UCSD-AML1 (cell line): ENCODE measurements around the gene AIF1L.

Experiments used
- DNase-seq: peaks from one replicate; lab custom pipeline; 2025; ENCODE audit not compliant: unreplicated experiment; lab: John Stamatoyannopoulos, UW

AIF1L gene

DNA sequence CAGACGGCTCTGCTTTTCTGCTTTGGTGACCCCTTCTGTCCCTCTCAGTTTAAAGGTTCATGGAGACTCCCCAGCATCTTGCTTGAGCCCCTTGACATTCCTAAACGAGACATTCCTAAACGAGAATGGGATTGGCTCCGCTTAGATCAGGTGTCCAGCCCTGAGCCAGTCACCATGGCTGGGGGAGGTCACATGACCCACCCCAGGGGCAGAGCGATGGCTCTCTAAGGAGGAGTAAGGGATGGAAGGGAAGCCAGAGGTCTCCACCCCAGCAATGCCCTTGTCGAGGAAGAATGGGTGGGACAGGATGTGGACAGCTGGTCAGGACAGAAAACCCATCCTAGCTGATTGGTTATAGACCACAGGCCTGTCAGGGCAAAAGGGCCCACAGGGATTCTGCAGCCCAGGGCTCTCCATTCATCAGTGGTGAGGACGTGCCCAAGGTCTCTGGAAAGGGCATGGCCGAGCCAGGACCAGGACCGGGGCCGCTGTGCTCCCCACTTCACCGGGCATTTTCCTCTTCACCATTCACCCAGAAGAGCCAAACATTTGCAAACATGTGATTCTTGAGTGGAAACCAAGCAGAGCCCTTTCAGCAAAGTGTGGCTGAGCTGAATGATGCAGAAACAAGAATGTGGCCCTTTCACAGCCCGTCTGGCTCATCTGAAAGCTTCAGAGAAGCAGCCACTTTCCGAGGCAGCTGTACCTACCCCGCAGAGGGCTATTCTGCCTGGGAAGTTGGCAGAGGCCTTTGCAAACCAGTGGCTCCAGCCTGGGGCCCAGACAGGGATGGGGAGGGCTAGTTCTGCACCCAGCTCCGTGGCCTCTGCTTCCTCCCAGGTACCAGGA is 19.8 kb upstream of the AIF1L start:
- DNase-seq, result no peak

DNA sequence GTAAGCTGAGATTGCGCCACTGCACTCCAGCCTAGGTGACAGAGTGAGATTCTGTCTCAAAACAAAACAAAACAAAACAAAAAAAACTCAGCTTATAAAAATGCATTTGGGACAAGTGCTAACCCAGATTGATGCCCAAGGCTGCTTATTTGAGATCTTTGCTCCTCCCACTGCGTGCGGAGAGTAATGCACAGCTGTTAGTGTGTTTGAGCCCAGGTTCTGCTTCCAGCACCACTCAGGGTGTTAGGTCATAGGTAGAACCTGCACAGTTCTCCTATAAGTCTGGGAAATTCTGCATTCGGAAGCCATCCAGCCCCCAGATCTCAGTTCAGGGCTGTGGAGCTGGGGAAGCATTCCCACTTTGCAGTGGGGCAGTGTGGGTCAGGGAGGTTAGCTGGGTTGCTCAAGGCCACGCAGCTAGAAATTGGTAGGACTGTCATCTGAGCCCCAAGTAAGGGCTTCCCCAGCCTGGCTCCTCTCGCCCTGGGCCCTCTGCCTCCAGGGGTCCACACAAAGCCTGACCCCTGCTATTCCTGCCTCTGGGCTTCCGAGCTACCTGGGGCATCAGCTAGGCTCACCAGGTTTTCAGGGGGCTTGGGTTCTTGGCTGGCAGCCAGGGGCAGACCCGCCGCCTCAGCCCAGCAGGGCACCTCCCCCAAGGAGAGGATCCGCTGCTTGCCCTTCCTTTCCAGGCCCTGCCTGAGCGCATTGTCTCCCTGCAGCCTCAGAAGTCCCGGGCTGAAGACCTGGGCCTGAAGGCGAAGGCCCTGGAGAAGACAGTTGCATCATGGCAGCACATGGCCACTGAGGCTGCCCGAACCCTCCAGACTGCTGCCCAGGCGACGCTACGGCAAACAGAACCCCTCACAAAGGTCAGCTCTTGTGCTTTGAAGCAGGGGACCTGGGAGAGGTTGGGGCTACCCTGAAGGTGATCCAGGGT is 17.6 kb upstream of the AIF1L start:
- DNase-seq, result no peak

DNA sequence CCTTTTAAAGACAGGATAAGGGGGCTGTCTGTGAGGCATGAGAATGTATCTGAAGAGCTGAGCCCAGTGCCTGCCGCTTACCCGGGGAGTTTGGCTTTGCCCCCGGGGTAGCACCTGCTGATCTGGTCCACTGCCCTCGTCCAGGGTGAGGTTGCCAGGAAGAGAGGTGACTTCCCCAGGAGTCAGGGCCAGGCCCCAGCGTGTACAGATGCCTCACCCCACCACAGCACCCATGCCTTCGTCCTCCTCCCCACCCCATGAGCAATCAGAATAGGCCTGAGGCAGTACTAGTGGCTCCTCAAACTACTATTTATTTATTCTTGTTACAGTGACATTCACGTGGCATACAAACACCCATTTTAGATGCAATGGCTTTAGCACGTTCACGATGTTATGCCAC is 15.7 kb upstream of the AIF1L start:
- no peak for DNase-seq

DNA sequence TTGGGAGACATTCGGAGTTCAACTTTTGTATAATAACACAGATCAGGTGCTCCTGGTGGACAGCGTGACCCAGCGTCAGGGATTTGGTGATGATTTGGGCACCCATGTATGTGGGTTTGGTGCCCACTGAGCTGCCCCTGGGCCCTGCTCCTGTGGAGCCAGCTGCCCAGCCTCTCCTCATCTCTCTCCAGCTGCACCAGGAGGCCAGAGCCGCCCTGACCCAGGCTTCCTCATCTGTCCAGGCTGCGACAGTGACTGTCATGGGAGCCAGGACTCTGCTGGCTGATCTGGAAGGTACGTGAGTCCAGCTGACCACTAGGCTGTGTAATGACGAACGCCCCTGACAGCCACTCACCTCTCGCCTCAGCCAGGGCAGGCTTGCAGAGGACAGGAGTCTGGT is 14.5 kb upstream of the AIF1L start:
- no peak for DNase-seq

DNA sequence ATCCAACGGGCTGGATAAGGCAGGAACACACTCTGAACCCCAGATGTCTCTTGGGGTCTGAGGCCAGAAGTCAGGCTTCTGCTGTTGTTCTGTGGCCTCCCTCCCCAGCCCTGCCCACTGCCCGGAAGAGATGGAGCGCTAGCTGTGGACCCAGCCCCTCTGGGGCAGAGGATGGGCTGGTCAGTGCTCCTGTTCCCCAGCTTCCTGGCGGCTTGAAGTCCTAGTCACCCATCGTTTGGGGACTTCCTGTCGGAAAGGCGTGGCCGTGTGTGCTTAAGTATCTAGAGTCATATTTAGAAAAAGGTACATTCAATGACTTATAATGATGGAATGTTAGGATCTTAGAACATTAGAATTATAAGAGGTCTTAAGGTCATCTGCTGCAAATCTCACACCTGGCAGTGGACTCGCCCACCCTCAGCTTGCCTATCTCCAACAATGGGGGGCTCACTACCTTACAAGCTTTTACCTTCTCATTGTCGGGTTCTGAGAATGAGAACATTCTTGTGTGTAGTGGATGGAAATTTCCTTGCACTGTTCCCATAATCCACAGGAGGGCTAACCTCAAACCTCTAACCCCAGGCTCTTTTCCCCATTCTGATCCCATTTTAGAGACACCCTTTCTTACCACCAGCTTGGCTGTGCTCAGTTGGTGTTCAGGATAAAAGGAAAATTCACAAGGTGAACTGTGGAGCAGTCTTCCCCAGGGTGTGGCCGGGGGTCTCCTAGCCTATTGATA is 13.4 kb upstream of the AIF1L start:
- DNase-seq, result no peak

DNA sequence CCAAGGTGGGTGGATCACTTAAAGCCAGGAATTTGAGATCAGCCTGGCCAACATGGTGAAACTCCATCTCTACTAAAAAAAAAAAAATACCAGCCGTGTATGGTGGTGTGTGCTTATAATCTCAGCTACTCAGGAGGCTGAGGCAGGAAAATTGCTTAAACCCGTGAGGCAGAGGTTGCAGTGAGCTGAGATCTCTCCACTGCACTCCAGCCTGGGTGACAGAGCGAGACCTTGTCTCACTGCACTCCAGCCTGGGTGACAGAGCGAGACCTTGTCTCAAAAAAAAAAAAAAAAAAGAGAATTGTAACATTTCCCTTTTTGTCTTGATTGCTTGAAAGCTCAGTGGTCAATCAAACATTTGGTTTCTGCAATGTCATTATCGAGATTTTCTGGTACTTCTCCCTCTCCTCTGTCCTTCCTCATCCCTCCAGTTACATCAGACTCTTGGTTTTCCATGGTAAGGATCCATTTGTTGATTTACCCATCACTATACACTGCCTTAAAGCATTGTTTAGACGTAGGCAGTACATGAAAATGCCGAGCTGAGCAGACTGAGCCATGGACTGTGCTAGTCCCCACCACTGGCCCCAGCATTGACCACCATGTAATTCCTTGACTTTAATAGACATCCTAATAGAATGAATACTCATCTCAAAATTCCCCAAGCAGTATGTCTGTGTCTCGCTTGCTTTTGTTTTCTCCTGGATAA is 11.5 kb upstream of the AIF1L start:
- DNase-seq, result no peak

DNA sequence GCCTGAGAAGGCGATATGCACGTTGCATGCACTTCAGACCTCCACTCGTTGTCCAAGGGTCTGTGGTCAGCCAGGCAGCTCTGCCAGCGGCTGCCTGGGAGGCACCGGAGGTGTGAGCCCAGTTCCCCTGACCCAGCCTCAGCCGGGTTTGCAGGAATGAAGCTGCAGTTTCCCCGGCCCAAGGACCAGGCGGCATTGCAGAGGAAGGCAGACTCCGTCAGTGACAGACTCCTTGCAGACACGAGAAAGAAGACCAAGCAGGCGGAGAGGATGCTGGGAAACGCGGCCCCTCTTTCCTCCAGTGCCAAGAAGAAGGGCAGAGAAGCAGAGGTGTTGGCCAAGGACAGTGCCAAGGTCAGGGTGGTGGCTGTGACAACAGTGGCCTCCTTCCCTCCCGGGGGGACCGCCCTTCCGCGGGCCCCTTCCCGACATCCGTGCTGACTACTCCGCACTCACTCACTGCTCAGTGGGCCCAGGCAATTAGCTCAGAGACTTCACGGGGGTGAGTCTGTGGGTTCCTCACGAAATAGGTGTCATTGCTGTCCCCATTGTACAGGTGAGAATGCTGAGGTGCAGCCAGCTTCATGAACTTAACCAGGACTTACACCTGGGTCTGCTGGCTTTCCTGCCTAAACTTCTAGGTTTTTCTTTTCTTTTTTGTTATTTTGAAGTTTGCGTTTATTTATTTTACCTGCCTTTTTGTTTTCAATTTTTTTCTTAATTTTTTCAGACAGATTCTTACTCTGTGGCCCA is 10.8 kb upstream of the AIF1L start:
- DNase-seq, result no peak

DNA sequence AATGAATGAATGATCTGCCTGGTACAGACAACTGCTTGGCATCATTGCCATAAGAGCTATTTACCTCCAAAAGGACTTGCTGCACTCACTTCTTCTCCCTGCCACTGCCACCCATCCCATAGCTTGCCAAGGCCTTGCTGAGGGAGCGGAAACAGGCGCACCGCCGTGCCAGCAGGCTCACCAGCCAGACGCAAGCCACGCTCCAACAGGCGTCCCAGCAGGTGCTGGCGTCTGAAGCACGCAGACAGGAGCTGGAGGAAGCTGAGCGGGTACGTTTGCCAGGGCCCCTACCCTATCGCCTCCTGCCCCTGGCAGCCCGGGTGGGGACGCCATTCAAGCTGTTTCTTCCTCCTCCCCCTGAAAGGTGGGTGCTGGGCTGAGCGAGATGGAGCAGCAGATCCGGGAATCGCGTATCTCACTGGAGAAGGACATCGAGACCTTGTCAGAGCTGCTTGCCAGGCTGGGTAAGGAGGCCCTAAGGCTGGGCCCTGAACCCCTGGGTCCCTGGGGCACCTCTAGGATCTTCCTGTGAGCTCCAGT is 8.9 kb upstream of the AIF1L start:
- no peak for DNase-seq

DNA sequence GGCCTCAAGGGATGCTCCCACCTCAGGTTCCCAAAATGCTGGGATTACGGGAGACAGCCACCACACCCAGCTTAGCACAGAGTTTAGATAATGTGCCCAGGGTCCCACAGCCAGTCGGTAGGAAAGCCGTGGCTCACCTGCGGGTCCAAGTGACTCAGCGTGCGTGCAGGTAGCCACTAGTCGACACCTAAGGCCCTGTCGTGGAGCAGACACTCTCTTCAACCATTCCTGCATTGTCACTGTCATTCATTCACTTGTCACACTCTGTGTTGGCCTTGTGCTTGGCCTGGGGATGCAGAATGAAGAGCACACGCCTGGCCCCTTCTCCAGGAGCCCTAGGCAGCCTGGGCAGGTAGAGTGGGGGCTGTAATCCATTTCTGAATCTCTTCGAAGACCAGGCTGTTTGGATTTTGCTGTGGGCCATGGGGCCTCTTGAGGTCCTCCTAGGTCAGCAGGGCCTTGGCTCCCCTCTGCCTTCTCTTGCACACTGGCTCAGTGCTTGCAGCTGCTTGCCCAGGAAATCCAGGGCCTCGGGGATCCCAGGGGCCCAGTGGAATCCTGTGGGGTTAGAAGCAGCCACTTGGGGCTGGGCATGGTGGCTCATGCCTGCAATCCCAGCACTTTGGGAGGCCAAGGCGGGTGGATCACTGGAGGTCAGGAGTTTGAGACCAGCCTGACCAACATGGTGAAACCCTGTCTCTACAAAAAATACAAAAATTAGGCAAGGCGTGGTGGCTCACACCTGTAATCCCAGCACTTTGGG is 6.1 kb upstream of the AIF1L start:
- no peak for DNase-seq

DNA sequence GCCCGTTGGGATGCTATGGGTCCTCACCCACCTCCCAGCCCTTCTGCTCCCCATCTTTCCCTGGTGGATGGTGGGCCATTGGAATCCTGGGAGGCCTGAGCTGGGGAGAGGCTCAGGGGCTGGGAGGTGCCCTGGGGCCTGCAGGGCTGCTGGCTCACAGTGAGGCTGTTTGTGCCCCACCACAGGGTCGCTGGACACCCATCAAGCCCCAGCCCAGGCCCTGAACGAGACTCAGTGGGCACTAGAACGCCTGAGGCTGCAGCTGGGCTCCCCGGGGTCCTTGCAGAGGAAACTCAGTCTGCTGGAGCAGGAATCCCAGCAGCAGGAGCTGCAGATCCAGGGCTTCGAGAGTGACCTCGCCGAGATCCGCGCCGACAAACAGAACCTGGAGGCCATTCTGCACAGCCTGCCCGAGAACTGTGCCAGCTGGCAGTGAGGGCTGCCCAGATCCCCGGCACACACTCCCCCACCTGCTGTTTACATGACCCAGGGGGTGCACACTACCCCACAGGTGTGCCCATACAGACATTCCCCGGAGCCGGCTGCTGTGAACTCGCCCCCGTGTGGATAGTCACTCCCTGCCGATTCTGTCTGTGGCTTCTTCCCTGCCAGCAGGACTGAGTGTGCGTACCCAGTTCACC is 4.9 kb upstream of the AIF1L start:
- no peak for DNase-seq

DNA sequence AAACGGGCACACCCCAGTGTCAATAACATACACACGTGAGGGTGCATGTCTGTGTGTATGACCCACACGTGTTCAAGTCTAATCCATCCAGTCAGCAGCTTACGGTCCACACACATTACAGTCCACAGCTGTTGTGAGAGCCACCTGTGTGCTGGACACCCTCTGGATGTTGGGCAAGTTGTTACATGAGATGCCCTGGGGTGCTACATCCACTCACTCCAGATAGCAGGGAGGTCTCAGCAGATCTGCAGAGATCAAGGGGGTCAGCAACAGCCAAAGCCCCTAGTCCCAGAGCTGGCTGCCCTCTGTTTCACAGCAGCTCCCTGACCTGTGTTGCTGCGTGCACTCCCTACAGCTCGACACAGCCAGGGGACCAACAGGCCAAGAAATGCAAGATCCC is 4.3 kb upstream of the AIF1L start:
- DNase-seq, result no peak

DNA sequence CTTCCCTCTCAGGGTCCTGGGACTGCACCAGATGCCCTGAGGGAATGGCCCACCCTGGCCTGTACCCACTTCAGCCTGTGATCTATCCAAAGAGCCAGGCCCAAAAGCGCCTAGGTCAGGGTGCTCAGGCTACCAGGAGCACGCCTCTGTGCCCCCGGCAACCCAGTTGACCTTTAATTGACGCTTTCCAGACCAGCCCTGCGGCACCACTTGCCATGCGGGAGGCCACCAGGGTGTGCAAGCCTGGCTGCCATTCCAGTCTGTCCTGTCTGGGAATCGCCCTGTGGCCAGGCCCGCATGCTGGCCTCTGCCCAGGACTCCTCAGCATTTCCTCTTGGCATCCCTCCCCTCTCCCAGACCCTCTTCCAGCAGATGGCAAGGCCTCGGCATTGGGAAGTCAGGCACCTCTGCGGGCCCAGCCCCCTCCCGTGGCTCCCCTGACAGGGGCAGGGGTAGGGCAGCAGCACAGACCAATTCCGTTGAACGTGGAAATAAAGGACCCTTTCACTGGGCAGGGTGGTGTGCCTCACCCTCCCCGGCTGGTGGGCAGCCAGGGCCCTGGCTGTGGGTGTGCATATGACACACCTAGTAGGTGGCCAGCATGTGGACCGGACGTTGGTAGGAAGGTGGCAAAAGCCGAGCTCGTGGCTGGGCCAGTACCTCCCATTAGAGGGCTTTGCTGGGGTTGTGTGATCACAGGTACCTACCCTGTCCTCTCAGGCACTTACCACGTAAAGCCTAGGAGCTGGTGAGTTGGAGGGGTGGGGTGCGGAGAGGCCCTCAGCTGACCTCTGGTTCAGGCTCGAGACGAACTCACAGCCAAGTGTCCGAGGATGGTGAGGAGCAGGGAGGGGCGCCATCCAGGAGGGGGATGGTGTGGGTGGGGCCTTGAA is 3.5 kb upstream of the AIF1L start:
- no peak for DNase-seq

DNA sequence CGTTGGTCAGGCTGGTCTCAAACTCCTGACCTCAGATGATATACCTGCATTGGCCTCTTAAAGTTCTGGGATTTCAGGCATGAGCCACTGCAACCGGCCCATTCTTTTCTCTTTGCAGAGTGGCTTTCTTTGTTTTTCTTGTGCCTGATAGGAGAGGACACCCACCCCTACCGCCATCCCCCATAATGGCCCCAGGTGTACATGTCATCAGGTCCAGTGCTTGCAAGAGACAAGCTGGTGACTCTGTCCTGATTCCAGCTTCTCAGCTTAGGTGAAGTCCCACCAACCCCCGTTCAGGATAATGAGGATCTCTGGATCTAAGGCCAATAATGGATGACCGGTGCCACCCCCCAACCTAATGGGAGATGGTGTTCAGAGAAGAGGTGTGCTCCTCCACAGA is 2.3 kb upstream of the AIF1L start:
- no peak for DNase-seq

DNA sequence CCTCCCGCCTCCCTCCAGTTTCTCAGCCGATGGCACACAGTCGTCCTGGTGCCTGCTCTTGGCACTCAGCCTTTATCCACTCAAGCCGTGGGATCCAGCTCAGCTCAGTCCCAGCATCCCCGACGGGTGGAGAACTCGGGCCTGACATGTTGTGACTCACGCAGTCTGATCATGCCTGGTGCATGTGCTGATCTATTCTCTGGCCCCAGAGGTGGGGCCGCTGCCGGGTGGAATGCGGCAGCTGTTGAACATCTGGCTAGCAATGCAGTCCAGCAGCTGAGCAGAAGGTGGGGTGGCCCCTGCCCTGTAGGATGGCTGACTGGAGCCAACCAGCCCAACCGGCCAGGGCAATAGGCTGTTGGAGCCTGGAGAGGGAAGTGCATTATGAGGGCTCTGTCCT is 1.7 kb upstream of the AIF1L start:
- DNase-seq, result no peak

DNA sequence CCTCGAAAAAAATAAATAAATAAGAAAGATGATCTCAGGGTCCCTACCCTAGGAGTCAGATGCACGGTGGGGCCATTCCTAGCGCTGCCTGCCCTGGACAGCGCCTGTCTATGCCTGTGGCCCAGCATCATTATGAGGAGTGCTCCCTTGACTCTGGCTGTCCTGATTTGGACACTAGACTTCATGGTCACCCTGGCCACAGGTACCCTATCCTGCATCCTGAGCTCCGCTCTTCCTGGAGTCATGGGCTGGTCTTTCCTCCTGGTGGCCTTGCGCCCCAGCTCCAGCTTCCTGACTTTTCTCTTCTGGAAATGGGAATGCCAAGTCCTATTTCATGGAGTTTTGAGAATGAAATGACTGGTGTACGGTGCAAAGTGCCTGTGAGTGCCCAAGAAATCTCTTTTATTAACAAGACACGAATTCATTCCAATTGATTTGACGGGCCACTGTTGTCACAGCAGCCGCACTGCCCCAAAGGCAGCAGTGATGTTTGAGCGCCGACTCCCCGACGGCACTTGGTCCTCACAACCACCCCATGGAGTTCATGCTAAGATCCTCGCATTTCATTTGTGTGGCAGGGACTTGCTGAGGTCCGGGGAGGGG is 564 bp upstream of the AIF1L start:
- no peak for DNase-seq

DNA sequence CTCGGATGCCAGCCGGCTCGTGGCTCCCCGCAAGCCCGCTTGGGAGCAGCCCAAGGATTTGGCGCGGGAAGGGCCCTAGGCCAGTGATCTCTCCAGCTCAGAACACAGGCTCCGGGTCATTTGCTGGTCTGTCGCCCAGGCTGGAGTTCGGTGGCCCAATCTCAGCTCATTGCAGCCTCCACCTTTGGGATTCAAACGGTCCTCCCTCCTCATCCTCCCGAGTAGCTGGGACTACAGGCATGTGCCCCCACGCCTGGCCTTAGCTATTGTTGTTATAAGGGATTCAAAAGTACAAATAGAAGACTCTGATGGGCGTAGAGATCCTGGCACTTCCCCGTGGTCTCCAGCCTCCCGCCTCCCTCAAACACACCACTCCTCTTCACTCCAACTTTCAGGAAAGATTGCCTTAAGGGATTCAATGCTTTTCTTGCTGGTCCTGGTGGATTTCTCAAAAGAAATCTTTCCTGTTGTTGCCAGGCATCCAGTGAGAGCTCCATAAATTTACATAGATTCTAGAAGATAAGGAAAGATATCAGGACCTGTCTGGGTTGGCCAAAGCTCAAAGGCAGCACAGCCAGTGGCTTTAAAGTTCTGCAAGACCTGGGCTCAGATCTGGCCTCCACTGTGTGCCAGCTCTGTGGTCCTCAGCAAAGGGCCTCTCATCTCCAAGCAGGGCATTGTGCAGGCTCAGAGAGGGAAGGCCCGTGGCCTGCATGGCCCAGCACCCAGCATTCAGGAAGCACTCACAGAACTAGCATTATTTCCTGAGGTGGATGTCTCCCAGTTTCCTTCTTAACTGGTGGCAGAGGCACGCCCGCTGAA is 1.0 kb downstream of the AIF1L start:
- no peak for DNase-seq

DNA sequence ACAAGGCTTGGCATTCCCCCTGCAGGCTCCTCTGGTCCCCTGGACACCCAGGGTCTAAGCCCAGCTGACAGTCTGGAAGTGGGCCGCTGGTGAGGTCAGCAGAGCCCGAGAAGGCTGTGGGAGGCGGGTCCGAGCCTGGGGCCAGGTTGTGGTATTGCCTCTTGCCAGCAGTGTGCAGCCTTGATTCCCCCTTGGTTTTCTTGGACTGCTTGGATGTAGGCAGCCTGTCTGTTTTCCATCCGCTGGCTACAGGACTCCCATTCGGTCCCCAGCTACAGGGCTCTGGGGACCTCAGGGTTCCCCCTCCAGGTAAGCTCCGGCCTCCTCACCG is 1.6 kb downstream of the AIF1L start:
- DNase-seq, result no peak
